ENCODE measurements around the gene MYLIP.

The MYLIP gene

DNA sequence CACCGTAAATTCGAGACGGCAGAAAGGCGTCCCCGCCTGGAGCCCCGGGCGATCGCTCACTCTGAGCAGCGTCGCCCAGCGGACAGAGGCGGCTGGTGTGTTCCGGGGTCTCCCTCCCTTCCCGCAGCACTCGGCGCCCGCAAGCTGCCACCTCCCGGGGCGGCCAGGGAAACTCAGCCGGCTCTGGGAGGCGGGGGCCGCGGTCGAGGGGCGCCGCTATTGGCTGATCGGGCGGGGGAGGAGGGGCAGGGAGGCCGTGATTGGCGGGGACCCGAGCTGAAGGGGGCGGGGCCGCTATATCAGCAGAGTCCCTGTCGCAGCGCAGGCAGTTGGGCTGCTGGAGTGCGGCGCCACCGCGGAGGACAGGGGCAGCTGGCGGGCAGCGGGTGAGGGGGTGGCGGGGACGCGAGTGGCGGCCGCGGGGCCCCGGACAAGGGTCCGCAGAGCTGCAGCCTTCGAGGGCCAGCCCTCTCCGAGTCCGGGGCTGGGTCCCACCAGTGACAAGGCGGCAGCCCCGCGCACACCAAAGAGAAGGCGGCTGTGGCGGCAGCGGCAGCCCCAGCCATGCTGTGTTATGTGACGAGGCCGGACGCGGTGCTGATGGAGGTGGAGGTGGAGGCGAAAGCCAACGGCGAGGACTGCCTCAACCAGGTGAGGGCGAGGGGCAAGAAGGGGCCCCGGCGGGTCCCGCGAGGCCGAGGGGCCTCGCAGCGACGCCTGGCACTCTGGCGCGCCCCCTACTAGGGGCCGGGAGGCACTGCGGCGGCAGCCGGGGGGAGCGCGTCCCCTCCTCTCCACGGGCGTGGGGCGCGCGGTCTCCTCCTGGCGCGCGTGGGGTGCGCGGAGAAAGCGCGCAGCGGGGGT lies at the start of gene MYLIP:
Gene MYLIP (plus strand): TSS at position 328 of the 864 bp plus-strand sequence. CDS start 237 bp downstream, at position 565.
- DNase-seq: peak; percentile 98

DNA sequence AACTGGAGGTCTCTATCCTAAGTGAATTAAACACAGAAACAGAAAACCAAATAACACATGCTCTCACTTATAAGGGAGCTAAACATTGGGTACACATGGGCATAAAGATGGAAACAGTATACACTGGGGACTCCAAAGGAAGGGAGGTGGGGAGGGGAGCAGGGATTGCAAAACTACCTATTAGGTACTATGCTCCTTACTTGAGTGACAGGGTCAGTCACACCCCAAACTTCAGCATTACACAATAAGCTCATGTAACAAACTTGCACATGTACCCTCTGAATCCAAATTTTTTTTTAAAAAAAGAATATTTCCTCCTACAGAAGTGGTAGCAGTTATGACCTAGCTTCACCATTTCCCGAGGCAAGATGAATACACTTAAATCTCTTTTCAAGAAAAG lies 49.5 kb upstream of the MYLIP start:
- DNase-seq: no peak

DNA sequence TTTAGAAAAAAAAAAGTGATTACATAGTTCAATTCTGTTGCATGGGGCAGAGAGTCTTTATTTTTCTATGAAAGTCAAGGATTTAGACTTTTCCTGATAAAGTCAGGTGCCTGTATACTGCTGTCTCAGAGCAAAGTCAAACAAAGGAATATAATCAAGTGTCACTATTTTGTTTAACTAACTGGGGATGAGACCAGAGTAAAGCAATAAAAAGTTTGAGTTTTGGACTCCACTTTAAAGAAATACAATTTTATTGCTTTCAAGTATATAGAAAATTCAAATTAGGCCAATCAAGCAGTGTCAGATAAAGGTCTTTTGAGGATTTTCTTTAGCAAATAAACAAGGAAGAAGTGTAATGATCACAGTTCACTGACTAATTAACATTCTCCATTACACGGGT lies 48.7 kb upstream of the MYLIP start:
- DNase-seq: no peak

- DNase-seq: no peak
These were observed 47.6 kb upstream of the MYLIP start for GRCh38 chr6:16081326-16081725.

GRCh38 chr6:16082361-16082760 lies 46.5 kb upstream of the MYLIP start:
- DNase-seq: no peak

DNA sequence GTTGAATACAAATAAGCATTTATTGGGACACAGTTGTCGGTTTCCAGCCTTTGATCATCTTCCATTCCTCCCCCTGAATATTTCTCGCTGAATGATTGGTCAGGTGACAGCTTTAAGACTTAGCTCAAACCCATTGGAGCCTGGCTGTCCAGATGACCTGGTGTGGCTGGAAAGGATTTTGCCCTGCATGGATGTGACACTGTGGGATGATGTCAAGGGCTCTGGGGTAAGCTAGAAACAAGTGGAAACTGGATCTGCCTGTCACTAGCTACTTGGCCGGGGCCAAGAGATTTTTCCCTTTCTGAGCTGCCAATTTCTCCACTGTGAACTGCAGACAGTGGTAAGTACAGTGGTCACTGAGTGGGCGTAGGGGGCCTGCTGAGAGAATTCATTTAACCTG lies 41.9 kb upstream of the MYLIP start:
- DNase-seq: no peak

DNA sequence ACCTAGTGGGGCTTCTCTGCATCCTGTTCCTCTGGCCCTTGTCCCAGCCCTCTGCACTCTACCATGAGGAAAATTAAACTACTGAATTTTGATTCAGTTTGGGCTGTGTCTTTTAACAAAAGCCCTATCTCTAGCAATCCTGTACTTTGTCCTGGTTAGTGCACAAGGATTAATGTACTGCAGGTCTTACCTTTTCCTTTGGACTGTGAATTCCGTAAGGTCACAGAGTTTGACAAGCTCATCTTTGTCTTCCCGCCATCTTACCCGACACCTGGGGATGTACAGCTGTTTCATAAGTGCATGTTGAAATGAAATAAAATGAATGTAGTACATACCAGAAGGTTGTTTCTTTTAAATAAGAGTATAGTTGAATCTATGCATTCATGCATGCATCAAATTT lies 41.5 kb upstream of the MYLIP start:
- no peak for DNase-seq

DNA sequence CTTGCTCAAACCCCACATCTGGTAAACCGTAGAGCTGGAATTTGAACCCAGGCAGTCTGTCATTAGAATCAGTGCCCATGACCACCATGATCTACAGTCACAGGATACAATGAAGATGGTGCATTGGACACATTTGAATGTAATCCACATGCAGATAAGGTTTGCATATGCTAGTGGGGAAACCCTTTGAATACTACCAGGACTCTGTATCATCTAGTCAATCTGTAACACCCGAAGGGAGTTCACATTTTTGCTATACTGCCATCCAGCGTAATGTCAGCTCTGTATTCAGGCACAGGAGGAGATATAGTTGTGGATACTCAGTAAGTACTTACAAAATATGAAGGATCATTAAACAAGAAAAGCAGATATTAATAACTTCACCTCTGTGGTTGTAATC lies 40.5 kb upstream of the MYLIP start:
- DNase-seq: no peak

DNA sequence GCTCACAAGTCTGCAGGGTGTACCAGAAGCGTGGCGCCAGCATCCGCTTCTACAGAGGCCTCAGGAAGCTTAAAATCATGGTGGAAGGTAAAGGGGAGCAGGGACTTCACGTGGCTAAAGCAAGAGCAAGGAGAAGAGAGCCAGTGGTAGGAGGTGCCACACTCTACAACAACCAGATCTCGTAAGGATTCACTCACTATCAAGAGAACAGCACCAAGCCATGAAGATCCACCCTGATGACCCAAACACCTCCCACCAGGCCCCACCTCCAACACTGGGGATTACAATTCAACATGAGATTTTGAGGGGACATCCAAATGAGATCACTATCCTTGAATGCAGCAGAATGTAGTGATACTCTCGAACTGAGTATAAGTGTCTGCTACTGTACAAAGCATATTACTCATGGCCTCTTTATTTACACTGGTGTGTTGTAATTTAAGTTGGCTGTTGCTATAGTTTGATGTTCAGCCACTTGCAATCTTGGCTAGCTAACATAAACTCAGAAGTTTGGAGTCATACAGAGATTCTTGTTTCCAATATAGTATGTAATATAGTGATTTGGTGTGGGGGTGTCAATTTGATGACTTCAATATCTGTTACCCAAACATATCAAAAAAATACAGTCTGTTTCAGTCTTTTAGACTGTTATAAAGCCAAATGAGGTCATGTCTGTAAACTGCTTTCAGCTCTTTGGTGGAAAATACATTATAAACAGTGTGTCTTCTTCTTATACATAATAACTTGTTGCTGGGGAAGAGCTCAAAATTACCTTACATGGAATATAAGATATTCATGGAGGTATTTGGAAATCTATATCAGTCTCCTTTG lies 39.4 kb upstream of the MYLIP start:
- no peak for DNase-seq

DNA sequence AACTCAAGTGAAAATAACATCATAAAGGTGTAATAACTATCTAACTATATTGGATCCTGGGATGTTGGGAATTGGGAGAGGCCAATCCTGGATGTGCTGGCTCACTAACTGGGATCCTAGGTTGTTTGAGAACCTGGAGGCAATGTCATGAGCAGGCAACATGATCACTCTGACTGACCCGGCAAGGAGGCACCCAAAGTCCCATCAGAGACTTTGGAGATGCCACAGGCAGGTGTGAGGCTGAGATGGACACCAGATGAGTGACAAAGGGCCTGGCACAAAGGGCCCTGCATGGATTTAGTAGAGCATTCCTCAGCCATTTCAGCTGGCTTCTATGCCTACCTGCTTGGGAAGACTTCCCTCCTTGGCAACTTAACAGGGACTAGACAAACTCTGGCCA lies 38.4 kb upstream of the MYLIP start:
- no peak for DNase-seq

GRCh38 chr6:16090920-16091319 lies 38.0 kb upstream of the MYLIP start:
- no peak for DNase-seq

GRCh38 chr6:16092140-16092539 lies 36.7 kb upstream of the MYLIP start:
- DNase-seq: no peak

DNA sequence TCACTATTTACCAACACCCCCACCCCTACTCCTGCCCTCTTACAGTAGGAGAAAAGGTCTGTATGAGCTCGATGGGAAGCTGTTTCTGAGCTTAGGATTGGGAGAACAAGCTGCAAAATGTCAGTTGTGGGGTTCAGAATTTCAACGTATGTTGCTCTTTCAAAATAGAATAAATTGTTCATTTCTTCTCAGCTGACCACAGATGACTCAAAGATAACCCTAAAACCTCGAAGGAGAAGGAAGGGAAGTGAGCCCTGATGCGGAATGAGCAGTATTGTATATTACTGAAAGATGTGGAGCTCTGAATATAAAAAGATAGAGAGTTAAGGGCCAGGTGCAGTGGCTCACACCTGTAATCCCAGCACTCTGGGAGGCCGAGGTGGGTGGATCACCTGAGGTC lies 35.9 kb upstream of the MYLIP start:
- DNase-seq: peak; percentile 65

GRCh38 chr6:16095180-16095579 lies 33.7 kb upstream of the MYLIP start:
- DNase-seq: no peak

DNA sequence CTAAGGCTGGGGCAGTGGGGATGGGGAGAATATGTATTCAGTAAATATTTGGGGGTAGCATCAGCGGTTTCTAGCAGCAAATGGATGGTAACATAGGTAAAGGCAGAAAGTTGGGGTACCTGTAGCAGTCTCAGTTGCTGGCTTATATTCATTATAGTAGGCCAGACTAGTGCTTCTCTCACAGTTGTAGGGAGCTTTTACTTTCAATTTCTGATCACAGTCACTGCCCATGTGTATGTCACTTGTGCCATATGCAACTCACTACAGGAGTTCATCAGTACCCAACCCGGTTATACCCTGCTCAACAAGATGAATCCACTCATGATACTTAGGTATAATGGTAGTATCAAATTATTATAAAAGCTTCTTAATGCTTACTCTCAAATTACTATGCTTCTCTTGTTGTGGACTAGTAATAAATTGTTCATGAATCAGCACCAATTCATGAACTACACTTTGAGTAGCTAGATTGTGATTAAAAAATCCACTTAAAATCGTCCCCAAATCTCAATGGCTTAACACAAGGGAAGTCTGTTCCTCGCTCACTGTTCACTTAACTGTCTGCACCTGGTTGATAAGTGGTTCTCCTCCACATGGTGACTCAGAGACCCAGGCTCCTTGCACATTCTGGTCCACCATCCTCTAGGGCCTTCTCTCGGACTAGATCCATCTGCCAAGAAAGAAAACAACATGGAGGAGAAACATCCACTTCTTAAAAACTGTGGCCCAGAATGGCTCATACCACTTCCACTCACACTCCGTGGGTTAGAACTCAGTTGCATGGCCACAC lies 31.3 kb upstream of the MYLIP start:
- DNase-seq: no peak

GRCh38 chr6:16098211-16098610 lies 30.7 kb upstream of the MYLIP start:
- DNase-seq: no peak

- no peak for DNase-seq
These were observed 26.7 kb upstream of the MYLIP start for GRCh38 chr6:16102208-16102607.

DNA sequence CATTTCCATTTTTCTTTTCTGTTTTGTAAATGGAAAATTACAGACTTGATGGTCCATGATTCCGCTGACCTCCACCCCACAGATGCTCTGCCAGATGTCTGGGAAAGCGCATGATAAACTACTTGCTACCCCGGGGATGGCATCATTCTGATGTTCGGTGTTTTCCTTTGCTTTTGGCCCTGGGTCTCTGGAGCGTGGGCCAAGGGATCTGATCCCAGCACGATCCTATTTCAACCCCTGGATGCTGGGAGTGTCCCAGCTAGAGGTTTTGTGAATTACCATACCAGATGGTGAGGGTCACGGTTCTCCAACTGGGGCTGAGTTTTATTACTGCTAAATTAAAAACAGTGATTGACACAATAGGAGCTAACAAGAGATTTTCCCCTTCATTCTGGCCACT lies 25.2 kb upstream of the MYLIP start:
- no peak for DNase-seq

- DNase-seq: no peak
These were observed 24.1 kb upstream of the MYLIP start for GRCh38 chr6:16104624-16105433.

- peak; percentile 38 for DNase-seq
These were observed 23.0 kb upstream of the MYLIP start for GRCh38 chr6:16105854-16106253.

- DNase-seq: no peak
These were observed 21.7 kb upstream of the MYLIP start for GRCh38 chr6:16106991-16107787.

DNA sequence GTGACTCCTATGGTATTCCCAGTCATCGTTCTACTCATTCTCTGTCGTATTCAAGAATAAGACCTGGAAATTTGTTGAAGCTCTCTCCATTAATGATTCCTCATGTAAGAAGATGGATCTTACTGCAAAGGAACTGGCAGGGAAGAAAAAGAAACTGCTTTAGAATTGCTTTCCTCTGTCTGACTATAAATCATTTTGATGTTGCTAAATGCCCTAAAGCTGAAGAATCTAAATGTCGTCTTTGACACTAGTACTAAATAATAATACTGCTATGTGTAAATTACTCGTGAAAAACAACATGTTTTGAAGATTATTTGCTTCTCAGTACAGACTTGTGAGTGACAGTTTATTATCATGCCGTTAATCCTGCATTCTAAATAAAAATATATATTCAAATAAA lies 20.5 kb upstream of the MYLIP start:
- no peak for DNase-seq

All from hematopoietic multipotent progenitor cell treated with erythropoietin and hydrocortisone succinate and interleukin-3 and kit ligand, for 4 days (in vitro differentiated cells).